IMR-90 (cell line): ENCODE measurements around the gene GABPB2.

Experiments used
- RFX5 ChIP-seq: IDR thresholded peaks from 2 replicates; pipeline ENCODE4 v1.8.0; 2012; ENCODE audit warnings: low read depth, mild to moderate bottlenecking, low read length, moderate library complexity
- TF ChIP-seq, protein P1 (sequence below): conservative IDR thresholded peaks from 2 replicates; pipeline ENCODE4 v1.5.1; 2012; ENCODE audit warnings: mild to moderate bottlenecking, low read depth, low read length, improper control_type of control experiment

DNA sequence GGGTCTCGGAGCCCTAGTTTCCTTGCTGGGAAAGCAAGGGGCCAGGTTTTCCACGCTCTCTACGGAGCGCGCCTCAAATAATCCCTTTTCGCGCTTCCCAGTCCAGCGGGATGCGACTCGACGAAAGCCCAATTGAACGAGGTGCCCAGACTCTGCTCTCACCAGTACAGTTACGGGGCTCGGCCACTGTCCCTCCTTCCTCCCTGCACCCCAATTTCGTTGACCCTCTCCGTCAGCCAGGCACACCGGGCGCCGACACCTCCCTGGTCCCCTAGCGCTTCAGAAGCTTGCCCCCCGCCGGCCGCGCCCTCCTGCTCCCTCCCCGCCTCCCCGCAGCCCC is 75.5 kb downstream of the GABPB2 start:
- no peak for TF ChIP-seq RFX5
- TF ChIP-seq, protein P1, sequence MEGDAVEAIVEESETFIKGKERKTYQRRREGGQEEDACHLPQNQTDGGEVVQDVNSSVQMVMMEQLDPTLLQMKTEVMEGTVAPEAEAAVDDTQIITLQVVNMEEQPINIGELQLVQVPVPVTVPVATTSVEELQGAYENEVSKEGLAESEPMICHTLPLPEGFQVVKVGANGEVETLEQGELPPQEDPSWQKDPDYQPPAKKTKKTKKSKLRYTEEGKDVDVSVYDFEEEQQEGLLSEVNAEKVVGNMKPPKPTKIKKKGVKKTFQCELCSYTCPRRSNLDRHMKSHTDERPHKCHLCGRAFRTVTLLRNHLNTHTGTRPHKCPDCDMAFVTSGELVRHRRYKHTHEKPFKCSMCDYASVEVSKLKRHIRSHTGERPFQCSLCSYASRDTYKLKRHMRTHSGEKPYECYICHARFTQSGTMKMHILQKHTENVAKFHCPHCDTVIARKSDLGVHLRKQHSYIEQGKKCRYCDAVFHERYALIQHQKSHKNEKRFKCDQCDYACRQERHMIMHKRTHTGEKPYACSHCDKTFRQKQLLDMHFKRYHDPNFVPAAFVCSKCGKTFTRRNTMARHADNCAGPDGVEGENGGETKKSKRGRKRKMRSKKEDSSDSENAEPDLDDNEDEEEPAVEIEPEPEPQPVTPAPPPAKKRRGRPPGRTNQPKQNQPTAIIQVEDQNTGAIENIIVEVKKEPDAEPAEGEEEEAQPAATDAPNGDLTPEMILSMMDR: no peak
